Stimulated activated CD4-positive, alpha-beta T cell treated with anti-CD3 and anti-CD28 coated beads, Interleukin-15, amount 100 ng/mL, for 24 hours (primary cell): Measurements from ENCODE around the gene TM7SF3.

Experiments used
- DNase-seq: peaks from one replicate; pipeline ENCODE4 v3.0.0-alpha.2; 2020

Gene TM7SF3

DNA sequence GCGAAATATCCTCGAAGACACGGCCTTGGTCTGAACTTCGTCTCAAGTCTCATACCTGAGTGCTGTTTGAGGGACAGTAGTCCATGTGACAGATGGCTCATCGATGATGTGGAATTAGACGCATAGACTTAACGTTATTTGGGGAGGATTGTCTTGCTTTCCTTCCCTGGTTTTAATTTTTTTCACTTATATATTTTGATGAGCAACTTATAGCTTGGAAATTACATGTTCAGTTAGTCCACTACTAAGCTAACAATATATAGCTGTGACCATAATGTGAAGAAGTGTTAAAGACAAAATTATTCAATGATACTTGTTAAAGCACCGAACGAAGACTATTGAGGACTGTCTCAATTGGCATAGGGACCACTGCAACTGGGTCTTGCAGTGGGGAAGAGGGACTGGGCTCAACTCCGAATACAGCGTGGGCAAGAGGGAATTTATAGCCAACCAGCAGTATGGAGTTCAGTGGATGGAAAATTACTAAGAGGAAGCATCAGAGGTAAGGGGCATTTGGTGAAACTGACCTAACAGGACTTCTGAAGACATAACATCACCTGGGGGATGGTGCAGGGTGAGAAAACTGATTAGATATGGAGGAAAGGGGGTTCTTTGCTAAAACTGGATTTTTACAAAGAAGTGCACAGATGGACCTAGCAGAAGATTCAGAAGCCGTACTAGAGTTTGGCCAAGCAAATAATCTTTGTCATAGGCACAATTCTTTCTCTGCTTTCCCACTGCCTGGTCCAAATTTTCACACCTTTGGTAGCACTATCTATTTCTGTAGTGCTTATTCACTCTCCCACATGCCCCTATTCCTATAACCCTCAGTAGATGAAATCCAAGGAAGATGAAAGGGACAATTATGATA lies 910 bp upstream of the TM7SF3 start:
- DNase-seq = no peak

DNA sequence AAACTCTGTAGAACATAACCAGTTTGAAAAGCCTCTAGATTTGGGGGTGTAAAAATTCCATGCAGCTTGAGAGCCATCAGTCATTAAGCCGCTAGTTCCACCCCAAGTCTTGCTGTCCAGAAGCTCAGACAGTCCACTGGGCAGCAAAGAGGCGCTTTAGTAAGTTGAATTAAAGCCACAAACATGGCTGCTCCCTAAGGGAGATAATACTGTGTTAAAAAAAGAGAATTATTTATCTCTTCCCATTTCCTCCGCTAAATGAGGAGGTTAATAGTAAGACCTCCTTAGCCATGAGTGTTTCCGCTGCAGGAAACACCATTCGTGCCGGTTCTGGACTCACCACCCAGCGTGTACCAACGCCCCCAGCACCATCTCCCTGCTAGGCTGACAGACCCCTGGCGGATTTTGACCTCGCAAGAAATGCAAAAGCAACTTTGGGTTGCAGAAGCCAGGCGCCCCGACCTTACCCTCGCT lies 536 bp downstream of the TM7SF3 start:
- no peak for DNase-seq

DNA sequence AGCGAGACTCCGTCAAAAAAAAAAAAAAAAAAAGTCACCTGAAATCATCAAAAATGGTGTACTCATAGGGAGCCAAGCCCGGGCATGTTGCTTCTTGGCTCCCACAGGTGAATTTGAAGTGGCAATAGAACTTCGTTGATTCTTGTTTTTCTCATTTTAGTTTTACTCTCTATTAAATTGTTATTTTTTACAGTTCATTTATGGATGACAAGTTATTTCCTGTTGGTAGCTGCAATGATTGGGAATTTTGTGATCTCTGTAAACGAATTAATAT lies 1.3 kb downstream of the TM7SF3 start:
- DNase-seq = no peak

DNA sequence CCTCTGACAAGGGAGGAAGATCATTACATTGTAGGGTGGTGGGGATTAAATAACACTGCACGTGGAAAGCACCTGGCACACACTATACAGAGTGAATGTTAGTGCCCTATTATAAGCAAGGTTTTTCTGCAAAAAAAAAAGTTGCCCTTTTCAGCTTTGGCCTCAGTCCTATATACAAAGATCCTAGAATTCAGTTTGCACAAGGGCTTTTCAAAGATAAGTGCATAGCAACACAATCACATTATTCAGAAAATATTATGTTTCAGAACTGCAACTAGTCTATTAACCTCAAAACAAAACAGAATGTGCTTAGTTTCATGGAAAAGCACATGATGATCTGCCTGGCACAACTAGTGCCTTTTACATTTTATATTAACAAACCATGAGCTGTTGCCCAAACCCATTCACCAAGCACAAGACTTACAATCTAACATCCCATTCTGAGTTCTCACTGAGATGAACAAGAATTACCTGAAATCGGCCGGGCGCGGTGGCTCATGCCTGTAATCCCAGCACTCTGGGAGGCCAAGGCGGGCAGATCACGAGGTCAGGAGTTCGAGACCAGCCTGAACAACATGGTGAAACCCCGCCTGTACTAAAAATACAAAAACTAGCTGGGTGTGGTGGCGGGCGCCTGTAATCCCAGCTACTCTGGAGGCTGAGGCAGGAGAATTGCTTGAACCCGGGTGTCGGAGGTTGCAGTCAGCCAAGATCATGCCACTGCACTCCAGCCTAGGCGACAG lies 1.8 kb downstream of the TM7SF3 start:
- no peak for DNase-seq

DNA sequence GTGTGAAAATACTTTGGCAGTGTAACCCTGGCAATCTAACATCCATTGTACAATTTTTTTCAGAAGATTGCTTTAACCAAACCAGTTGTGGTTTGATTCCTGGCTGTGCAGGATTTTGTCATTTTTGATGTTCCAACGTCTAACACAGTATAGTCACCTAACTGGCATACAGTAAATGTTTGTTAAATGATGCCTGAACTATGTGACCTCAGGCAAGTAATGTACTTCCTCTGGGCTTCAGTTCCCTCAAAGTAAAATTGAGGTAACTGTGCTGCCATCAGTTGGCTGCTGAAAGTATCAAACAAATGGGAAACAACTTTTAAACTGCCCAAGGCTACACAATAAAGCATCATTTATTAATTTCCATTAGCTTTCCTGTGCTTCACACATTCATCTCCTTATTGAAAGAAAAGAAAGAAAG lies 4.3 kb downstream of the TM7SF3 start:
- DNase-seq = no peak

DNA sequence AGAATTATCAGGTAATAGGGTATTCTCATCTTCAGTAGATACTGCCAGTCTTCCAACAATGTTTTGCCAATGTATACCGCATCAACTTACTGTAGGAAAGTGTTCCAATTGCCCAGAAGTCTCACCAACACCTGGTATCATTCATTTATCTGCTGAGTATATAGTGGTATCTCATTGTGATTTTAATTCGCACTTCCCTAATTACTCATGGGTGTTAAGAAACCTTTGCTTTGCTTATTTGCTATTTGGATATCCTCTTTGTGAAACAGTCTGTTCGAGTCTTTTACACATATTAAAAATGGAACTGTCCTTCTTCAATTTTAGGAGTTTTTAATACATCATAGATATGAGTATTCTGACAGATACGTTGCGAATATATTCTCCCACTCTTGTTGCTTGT lies 6.1 kb downstream of the TM7SF3 start:
- no peak for DNase-seq

DNA sequence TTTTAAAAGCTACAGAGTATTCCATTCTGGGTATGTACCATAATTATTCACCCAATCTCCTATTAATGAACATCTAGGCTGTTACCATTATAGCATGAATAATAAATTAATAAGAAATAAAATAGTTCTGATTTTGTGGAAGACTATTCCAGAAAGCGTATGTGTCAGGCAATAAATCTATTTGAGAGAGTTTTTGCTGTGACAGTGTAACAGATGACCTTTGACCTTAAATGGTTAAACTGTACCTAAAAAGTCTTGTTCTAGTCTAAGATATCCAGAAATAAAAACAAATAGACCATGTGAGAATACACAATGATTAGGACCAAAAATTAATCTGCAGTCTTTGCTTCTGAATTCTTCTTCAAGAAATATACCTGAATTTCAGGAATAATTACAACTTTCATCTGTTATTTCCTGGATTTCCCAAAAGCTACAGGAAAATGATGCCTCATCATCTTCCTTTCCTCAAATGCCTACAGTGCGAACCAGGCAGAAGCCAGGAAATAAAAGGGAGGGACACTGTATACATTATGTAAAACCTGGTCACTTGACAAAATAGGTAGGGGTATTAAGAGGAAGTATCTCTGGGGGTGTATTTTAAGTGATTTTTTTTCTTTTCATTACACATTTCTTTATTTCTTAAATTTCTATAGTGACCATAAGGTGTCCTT lies 7.3 kb downstream of the TM7SF3 start:
- DNase-seq = no peak

DNA sequence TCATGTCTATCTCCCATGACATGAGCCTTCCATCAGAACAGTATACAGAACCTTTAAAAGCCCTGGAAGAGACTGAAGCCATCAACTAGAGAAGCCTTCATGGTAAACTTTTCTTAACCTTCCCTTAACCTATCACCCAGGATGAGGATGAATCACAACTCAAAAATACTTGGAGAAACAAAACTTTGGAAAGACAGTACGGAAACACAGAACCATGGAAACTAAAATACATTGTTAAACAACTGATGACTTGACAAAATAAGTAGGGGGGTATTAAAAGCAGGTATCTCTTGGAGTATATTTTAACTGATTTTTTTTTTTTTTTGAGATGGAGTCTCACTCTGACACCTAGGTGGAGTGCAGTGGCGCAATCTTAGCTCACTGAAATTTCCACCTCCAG lies 8.7 kb downstream of the TM7SF3 start:
- DNase-seq = no peak

DNA sequence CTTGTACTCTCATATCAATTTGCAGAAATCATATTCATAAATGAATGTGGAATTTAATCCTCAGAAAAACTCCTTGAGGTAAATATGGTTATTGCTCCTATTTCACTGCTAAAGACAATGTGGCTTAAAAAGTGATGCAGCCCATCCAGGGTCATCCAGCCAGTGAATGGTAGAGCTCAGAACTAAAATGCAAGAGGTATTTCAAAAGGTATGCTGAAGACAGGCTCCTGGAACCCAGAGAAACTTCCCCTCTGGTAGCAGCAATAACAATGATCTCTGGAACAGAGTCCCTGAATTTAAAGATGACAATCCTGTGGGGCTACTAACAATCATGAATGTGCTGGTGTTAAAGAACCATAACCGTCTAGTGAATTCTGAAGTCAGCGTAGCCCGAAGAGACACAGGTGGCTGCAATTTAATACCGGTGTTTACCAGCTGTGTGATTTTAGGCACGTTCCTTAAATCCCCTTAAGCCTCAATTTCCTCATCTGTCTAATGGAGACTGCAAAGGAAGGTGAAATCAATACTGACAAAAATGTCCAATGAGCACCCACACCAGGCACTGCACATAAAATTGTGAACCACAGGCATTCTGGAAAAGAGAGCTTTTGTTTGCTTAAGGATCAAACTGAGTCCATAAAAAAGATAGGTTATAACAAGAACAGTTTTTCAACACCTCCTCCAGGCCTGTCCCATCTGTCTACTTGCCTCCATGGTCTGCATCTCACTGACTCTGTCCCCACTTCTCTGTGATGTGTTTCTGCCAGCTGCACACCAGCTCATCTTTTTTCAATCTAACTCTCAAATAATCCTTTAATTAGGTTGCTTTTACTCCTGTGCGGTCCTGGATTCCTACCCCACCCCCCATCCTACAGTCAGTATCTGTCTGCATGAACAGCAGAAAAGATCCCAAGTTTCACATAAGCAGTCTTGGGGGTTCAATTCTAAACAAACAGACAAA lies 10.5 kb downstream of the TM7SF3 start:
- no peak for DNase-seq

DNA sequence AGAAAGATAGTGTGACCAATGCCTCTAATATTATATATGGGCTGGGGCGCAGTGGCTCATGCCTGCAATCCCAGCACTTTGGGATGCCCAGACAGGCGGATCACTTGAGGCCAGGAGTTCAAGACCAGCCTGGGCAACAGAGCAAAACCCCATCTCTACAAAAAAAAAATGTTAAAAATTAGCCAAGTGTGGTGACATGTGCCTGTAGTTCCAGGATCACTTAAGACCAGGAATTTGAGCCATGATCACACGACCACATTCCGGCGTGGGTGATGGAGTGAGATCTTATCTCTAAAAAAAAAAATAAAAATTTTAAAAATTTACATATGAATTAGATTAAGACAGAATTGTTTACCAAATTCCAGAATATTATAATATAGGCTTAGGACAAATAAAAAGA lies 12.0 kb downstream of the TM7SF3 start:
- DNase-seq = no peak

DNA sequence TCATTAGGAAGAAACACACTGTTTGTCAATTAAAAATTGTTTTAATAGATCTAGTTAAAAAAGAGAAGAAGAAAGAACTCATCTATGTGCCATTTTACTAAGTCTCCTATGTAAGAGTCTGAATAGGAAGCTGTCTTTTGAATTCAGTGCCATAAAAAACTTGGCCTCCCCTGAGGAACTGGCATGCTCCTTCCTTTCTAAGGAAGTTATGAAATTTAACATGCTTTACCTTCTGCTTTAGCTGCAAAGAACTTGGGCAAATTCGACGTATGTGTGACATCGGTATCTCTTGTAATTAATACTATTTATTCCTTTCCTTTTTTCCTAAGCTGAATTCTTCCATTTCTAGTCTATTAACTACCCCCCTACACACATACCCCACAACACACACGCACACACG lies 12.5 kb downstream of the TM7SF3 start:
- DNase-seq = no peak

DNA sequence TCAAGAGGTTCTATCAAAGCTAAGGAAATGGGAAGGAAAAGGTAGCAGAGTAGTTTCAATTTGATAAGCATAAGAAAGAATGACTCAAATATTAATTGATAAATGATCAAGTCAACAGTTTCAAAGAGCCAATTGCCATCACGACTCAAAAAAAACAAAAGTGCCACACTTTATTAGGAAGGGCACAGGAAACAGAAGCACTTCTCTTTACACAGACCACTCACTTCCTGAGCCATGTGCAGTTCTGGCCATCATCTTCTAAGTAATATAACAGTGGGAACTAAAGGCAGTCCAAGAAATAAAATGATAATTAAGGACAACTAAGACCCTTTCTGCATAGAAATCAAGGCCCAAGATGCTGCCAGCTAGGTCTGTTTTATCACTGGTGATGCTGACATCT lies 13.2 kb downstream of the TM7SF3 start:
- DNase-seq = no peak

DNA sequence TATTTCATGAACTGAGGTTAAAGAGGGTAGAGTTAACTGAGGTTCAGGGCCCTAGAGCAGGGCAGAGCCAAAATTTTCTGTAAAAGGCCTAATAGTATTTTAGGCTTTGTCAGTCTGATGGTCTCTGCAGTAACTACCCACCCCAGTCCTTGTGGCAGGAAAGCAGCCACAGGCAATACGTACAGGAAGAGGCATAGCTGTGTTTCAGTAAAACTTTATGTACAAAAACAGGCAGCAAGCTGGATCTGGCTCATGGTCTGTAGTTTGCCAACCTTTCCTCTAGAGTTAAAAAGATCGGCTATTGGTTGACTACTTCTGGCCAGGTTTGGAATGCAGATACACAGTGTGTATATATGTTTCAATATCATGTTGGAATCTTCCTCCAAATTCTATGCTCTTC lies 17.2 kb downstream of the TM7SF3 start:
- DNase-seq = no peak

DNA sequence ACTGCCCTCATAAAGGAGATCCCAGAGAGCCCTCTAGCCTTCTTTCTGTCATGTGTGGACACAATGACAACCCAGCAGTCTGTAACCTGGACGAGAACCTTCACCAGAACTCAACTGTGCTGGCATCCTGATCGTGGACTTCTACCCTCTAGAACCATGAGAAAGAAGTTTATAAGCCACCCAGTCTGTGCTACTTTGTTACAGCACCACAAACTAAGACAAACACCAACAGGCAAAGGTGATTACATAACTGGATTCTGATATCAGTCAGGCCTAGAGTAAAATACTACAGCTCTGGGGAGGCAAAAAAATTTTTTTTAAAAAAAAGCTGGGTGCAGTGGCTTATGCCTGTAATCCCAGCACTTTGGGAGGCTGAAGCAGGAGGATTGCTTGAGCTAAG lies 18.5 kb downstream of the TM7SF3 start:
- no peak for DNase-seq

DNA sequence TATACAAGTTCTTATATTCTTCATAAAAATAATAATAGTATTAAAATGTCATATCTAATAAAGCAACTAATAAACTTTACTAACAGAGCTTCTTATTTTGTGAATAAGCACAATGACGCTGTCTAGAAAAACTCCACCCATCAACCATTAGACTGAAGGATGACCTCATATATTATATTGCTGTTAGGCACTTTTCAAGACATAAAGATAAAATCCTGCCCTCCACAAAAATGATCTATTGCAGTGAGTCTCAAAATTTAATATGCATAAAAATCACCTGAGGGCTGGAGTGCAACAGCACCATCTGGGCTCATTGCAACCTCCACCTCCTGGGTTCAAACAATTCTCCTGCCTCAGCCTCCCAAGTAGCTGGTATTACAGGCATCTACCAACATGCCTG lies 20.1 kb downstream of the TM7SF3 start:
- no peak for DNase-seq

DNA sequence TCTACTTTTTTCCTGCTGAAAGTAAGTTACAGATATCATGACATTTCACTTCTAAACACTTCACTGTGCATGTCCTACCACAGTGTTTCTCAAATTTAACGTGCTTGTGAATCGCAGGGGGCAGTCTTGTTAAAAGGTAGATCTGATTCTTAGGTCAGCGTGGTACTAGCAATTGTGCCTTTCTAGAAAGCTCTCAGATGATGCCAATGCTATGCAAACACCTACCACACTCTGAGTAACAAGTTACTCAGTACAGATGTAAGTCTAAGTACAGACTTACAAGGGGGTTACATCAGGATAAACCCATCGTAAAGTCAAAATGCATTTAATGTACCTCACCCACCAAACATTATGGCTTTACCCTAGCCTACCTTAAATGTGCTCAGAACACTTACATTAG lies 22.4 kb downstream of the TM7SF3 start:
- DNase-seq = no peak

DNA sequence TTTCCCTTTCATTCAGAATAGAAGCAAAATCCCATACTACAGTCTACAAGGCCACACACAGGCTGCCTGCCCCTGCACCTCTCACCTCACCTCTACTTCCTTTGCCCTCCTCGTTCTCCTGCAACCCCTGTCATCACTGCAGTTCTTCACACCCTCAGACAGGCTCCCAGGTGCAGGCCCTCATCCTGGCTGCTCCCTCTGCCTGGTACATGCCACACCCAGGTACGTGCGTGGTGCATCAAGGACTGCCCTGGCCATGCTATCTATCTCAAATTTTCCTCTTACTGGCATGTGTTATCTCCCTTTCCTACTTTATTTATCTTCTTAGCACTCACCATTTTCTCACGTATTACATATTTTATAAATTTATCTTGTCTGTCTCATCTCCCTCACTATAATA lies 24.3 kb downstream of the TM7SF3 start:
- no peak for DNase-seq

DNA sequence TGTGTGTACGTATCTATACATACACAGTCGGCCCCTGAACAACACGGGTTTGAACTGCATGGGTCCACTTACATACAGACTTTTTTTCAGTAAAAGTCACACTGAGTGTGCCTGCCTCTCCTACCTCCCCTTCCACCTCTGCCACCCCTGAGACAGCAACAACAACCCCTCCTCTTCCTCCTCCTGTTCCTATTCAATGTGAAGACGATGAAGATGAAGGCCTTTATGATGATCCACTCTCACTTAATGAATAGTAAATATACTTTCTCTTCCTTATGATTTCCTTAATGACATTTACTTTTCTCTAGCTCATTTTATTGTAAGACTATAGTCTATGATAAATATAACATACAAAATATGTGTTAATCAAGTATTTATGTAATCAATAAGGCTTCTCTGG lies 25.5 kb downstream of the TM7SF3 start:
- no peak for DNase-seq

DNA sequence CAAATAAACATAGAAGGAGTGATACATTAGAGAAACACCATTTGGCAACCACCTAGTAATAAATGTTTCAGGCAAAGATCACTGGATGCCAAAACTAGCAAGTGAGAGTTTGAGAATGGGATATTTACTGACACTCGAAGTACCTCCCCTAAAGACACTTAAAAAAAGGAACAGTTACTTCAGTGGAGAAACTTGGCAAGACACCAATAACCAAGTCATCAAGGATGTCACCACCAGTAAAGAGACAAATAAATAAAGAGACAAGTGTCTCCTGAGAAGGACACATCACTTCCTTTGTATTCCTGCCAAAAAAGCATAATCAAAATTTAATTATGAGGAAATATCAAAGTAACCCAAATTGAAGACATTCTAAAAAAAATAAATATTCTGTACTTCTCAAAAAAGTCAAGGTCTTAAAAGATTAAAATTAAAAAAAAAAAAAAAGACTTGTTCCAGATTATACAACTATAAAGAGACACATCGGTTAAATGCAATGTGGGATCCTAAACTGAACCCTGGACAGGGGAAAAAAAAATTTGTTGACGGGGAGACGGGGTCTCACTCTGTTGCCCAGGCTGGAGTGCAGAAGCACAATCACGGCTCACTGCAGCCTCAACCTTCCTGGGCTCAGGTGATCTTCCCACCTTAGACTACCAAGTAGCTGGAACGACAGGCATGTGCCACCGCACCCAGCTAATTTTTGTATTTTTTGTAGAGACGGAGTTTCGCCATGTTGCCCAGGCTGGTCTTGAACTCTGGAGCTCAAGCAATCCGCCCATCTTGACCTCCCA lies 26.4 kb downstream of the TM7SF3 start:
- DNase-seq = no peak

DNA sequence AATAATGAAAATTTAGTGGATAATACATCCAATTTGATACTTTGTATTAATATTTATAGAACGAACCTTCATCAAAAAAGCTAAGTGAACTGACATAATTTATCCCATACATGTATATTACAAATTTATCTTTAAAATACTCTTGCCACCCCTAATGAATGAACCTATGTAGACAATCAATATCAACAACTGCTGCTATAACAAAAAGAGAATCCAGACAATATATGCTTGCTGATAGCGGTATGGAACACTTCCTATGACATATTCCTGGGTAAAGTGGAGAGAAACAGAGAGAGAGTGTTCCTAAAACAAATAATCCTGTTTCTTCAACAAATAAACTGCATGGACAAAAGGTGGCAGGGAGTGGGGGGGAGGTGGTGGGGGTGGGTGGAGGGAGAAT lies 31.3 kb downstream of the TM7SF3 start:
- no peak for DNase-seq

DNA sequence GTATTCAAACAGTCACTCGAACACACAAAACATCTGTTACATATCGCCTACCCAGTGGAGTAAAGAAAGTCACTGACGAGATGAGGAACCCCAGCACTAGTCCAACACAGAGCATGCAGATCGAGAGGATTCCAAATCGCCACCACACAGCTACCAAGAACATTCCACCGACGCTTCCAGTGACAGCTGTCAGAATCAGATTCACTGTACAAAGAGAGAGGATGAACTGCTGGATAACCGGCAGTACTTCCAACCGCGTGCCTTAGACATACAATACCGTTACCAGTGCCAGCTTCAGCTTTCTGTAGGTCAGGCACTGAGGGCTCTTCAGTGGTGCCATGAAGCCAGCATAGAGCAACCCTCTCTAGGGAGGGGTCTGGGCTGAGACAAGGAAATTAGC lies 34.5 kb downstream of the TM7SF3 start:
- no peak for DNase-seq

DNA sequence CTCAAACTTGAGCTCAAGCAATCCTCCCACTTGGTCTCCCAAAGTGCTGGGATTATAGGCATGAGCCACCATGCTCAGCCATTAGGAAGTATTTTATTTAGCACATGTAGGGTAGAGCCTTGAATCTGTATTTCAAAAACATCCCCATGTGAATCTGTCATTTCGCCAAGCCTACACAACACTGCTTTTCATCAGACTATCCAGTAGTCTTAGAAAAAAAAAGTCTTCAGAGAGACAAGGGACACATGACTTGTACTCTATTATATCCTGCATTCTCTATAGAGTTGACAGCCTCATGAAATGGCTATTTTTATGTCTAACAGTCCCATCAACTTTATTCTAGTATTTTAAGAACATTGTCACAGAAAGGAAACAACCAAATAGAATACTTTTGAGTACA lies 35.4 kb downstream of the TM7SF3 start:
- no peak for DNase-seq
